ENCODE data around the gene MARCHF3. TPM values are rescaled to one million over a fixed set of nuclear protein-coding genes. Genes with fewer than 3 reads are reported as not detected.
"Not testable (repeated sequence)": the region's sequence is repeated elsewhere in the genome, so short reads cannot be mapped to it uniquely, and the experiment has no call there.

Gene MARCHF3
- total and polyA plus RNA-seq, 8 donors, result 2.8 to 7.5 (median 3.9) TPM

- FAIRE-seq (no peak), ATAC-seq (no peak), DNase-seq (no peak)
- no peak overlapping the region for H3K4me3 ChIP-seq
- intact Hi-C loops (cut with DNase I), result no loop called here
- no peak for TF ChIP-seq CTCF (IDR thresholded peaks at IDR 0.05)
- peaks cover 0 to 10% (median 4%) of the 10 kb centered on the region in 3 donors for H3K4me1 ChIP-seq
- no peaks in the 10 kb centered on the region for H3K9me3 ChIP-seq
- no peaks in the 10 kb centered on the region for H3K36me3 ChIP-seq
- 60 to 63% methylated on average over 4 of the region's 4 CpGs for WGBS, 2 donors
- H3K27me3 ChIP-seq, result no peaks in the 10 kb centered on the region
- no peak overlapping the region for H3K27ac ChIP-seq
Measured at GRCh38 chr5:127024821-127025220, 5.5 kb downstream of the MARCHF3 start.

GRCh38 chr5:127023552-127024191 is 6.7 kb downstream of the MARCHF3 start:
- H3K9me3 ChIP-seq; DNase-seq; H3K27ac ChIP-seq; ATAC-seq; FAIRE-seq; H3K36me3 ChIP-seq; intact Hi-C loops (cut with DNase I); H3K27me3 ChIP-seq; H3K4me3 ChIP-seq: not testable (repeated sequence)
- H3K4me1 ChIP-seq, result peaks cover 0 to 10% (median 4%) of the 10 kb centered on the region in 3 donors
- WGBS, 2 donors, result 90 to 95% methylated on average over 7 of the region's 7 CpGs

DNA sequence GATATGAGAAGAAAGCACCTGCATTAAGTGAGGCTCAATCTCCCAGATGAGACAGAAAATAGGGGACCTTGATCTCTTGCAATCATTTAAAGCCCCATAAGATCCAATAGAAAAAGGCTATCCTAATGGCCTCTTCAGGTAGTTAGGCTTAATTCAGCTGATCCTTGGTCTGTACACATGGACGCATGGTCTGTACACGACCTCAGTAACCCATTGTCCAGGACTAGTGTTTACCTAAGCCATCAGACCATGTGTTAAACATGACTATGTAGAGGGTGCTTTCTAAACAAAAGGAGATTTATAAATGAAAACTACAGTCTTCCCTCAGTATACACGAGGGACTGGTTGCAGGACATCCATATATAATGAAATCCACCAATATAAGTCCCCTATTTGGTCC is 7.5 kb downstream of the MARCHF3 start:
- DNase-seq (no peak), ATAC-seq (no peak), FAIRE-seq (no peak)
- intact Hi-C loops (cut with DNase I), result no loop called here
- H3K4me1 ChIP-seq, result peaks cover 0 to 10% (median 0%) of the 10 kb centered on the region in 3 donors
- no peak for TF ChIP-seq CTCF (IDR thresholded peaks at IDR 0.05)
- H3K27ac ChIP-seq, result no peak overlapping the region
- no peaks in the 10 kb centered on the region for H3K36me3 ChIP-seq
- H3K9me3 ChIP-seq, result no peaks in the 10 kb centered on the region
- H3K27me3 ChIP-seq, result no peaks in the 10 kb centered on the region
- 73 to 86% methylated on average over 3 of the region's 3 CpGs for WGBS, 2 donors
- no peak overlapping the region for H3K4me3 ChIP-seq

DNA sequence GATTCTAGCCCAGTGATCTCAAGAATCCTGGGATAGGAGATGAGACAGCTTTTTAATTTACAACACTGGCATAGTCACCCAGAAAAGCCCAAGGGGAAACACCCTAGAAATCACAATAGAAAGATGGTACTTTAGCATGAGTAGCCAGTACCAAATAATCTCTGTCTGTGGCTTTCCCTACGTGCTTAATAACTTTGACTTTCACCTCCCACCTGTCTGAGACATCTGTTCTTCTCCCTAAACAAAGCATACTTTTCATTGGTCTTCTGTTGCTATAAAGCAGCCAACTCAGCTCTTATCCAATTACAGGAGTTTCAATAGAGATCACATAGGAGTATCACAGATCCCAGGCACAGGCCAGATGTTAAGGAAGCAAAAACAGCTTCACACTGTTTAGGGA is 10.4 kb downstream of the MARCHF3 start:
- 63 to 76% methylated on average over 1 of the region's 1 CpG for WGBS, 2 donors
- no peak for FAIRE-seq
- Histone ChIP-seq H3K4me1 (no peaks in the 10 kb centered on the region), H3K4me3 (no peak overlapping the region), H3K27me3 (no peaks in the 10 kb centered on the region), H3K27ac (no peak overlapping the region), H3K9me3 (no peaks in the 10 kb centered on the region), H3K36me3 (no peaks in the 10 kb centered on the region)
- no peak for DNase-seq
- ATAC-seq, result no peak
- TF ChIP-seq CTCF (IDR thresholded peaks at IDR 0.05), result no peak
- intact Hi-C loops (cut with DNase I), result no loop called here

DNA sequence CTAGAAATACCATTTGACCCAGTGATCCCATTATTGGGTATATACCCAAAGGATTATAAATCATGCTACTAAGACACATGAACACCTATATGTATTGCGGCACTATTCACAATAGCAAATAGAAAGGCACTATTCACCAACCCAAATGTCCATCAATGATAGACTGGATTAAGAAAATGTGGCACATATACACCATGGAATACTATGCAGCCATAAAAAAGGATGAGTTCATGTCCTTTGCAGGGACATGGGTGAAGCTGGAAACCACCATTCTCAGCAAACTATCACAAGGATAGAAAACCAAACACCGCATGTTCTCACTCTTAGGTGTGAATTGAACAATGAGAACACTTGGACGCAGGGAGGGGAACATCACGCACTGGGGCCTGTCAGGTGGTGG is 13.6 kb downstream of the MARCHF3 start:
- FAIRE-seq; intact Hi-C loops (cut with DNase I): not testable (repeated sequence)

DNA sequence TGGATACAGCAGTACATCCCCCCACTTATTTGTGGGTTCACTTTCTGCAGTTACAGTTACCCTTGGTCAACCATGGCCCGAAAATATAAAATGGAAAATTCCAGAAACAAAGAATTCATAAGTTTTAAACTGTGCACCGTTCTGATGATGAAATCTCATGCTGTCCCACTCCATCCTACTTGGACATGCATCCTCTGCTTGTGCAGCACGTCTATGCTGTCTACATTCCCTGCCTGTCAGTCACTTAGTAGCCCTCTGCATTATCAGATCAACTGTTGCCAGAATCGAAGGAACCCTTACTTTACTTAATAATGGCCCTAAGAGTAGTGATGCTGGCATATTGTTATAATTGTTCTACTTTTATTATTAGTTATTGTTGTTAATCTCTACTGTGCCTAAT is 14.6 kb downstream of the MARCHF3 start:
- TF ChIP-seq CTCF (IDR thresholded peaks at IDR 0.05), result no peak
- no peaks in the 10 kb centered on the region for H3K9me3 ChIP-seq
- 53 to 66% methylated on average over 4 of the region's 4 CpGs for WGBS, 2 donors
- DNase-seq, result no peak
- intact Hi-C loops (cut with DNase I), result no loop called here
- H3K27ac ChIP-seq, result no peak overlapping the region
- no peaks in the 10 kb centered on the region for H3K36me3 ChIP-seq
- no peaks in the 10 kb centered on the region for H3K4me1 ChIP-seq
- FAIRE-seq, result no peak
- no peak for ATAC-seq
- no peaks in the 10 kb centered on the region for H3K27me3 ChIP-seq
- H3K4me3 ChIP-seq, result no peak overlapping the region

More for the DNA sequence above, 13.6 kb downstream of the MARCHF3 start:
- not testable (repeated sequence) for H3K9me3 ChIP-seq, DNase-seq, H3K4me1 ChIP-seq, H3K4me3 ChIP-seq, ATAC-seq, H3K27me3 ChIP-seq, H3K36me3 ChIP-seq, H3K27ac ChIP-seq
- WGBS, 2 donors, result 95 to 97% methylated on average over 4 of the region's 4 CpGs

Measured in pancreas (tissue), 10 donors.